A673 (cell line): ENCODE results near the gene ZFR. TPM values are rescaled to one million over a fixed set of nuclear protein-coding genes. Genes with fewer than 3 reads are reported as not detected.
A peak's percentile ranks its signal among the peaks of the same experiment; 100 is the strongest.

ENCODE experiments used
- BruUV-seq: library from RNA; stranded (reverse); fragments of 400-500 nt; replicated peaks from 2 replicates; lab custom pipeline; 2021; lab: Mats Ljungman, UMichigan
- CTCF ChIA-PET: fragments of 300-600 bp; sonication (Branson Sonifier 250); formaldehyde crosslinking; loops from one replicate; lab custom pipeline; 2022; ENCODE audit warnings: antibody characterized with exemption; lab: Charles Lee
- POLR2A ChIA-PET: fragments of 300-600 bp; sonication (Branson Sonifier 250); formaldehyde crosslinking; loops from one replicate; lab custom pipeline; 2022; ENCODE audit warnings: antibody characterized with exemption; ENCODE audit not compliant: low non-redundant PET; lab: Charles Lee
- DNase-seq: peaks from one replicate; pipeline ENCODE4 v3.0.0-alpha.2; 2015; ENCODE audit warnings: low spot score
- H3K27ac ChIP-seq: fragments of 200-600 bp; sonication (generic); 2 replicates; pipeline ENCODE4 v1.5.1; 2016; ENCODE audit warnings: mixed run types, low read depth, mild to moderate bottlenecking, mixed read lengths, antibody characterized with exemption, low read length; ENCODE audit not compliant: poor library complexity, severe bottlenecking
- H3K27me3 ChIP-seq: fragments of 200-600 bp; sonication (generic); replicated peaks from 2 replicates; pipeline ENCODE4 v1.6.1; 2017; ENCODE audit warnings: mixed run types, low read depth, mild to moderate bottlenecking, mixed read lengths, antibody characterized with exemption, low read length; ENCODE audit not compliant: insufficient read depth, poor library complexity
- H3K36me3 ChIP-seq: fragments of 200-600 bp; sonication (generic); 2 replicates; pipeline ENCODE4 v1.6.1; 2016; ENCODE audit warnings: mixed run types, mild to moderate bottlenecking, mixed read lengths, antibody characterized with exemption, low read length; ENCODE audit not compliant: insufficient read depth, poor library complexity, severe bottlenecking
- H3K4me1 ChIP-seq: fragments of 200-600 bp; sonication (generic); 2 replicates; pipeline ENCODE4 v1.6.1; 2017; ENCODE audit warnings: mixed run types, mild to moderate bottlenecking, mixed read lengths, antibody characterized with exemption, low read length; ENCODE audit not compliant: insufficient read depth, poor library complexity, severe bottlenecking
- H3K4me3 ChIP-seq: fragments of 200-600 bp; sonication (generic); 2 replicates; pipeline ENCODE4 v1.5.1; 2016; ENCODE audit warnings: low read depth, mixed run types, mild to moderate bottlenecking, mixed read lengths, low read length; ENCODE audit not compliant: poor library complexity, severe bottlenecking
- H3K9me3 ChIP-seq: fragments of 200-600 bp; sonication (generic); 2 replicates; pipeline ENCODE4 v1.6.1; 2016; ENCODE audit warnings: mixed run types, low read depth, mild to moderate bottlenecking, mixed read lengths, antibody characterized with exemption, low read length; ENCODE audit not compliant: poor library complexity, severe bottlenecking
- EZH2 ChIP-seq: fragments of 200-600 bp; sonication (generic); IDR thresholded peaks from 2 replicates; pipeline ENCODE4 v1.6.1; 2017; ENCODE audit warnings: borderline replicate concordance, low read depth, mild to moderate bottlenecking, mixed read lengths, antibody characterized with exemption, low read length; ENCODE audit not compliant: poor library complexity, severe bottlenecking
- intact Hi-C: fragments of 100-400 bp; cut with micrococcal nuclease; formaldehyde crosslinking; loops from one replicate; pipeline ENCODE4 v1.10.0; 2022; ENCODE audit not compliant: unreplicated experiment
- microRNA-seq: library from miRNA; unstranded; fragments of <30 nt; microRNA quantifications from one replicate; pipeline ENCODE4 v1.2.0, GENCODE V29; 2021
- total RNA-seq: library from RNA; stranded (reverse); gene quantifications from 2 replicates; pipeline ENCODE4 v1.2.3, GENCODE V29; 2021
- TF ChIP-seq, protein P1 (sequence below): fragments of 300-800, 200-600 bp; sonication (generic); conservative IDR thresholded peaks from 2 replicates; pipeline ENCODE4 v1.5.1; 2017; ENCODE audit warnings: low read depth, mild to moderate bottlenecking, antibody characterized with exemption, low read length, moderate library complexity, mixed read lengths

Gene ZFR
- total RNA-seq, 1 experiment from 2014 or later = 110 TPM

DNA sequence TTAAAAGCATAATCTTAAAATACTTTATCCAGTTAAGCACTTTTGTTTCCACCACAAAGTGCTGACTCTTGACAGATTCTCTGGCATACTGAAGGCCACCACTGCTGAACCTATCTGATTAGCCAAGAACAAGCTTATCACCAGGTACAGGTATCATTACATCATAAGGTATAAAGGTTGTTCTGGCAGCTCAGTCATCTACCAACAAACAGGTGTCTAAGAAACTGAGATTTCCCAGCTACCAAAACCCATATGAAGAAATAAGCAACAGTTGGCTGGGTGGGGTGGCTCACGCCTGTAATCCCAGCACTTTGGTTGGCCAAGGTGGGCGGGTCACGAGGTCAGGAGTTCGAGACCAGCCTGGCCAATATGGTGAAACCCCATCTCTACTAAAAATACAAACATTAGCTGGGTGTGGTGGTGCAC, 136.8 kb downstream of the ZFR start:
- Histone ChIP-seq H3K9me3 (no peaks in the 10 kb centered on the region), H3K27ac (no peak overlapping the region), H3K4me1 (peaks cover 15% of the 10 kb centered on the region), H3K36me3 (no peaks in the 10 kb centered on the region), H3K4me3 (no peak overlapping the region), H3K27me3 (no peaks in the 10 kb centered on the region)
- ChIA-PET POLR2A (no interaction called here), CTCF (no interaction called here)
- no TSS peak for BruUV-seq
- no peak for TF ChIP-seq EZH2
- TF ChIP-seq, protein P1, sequence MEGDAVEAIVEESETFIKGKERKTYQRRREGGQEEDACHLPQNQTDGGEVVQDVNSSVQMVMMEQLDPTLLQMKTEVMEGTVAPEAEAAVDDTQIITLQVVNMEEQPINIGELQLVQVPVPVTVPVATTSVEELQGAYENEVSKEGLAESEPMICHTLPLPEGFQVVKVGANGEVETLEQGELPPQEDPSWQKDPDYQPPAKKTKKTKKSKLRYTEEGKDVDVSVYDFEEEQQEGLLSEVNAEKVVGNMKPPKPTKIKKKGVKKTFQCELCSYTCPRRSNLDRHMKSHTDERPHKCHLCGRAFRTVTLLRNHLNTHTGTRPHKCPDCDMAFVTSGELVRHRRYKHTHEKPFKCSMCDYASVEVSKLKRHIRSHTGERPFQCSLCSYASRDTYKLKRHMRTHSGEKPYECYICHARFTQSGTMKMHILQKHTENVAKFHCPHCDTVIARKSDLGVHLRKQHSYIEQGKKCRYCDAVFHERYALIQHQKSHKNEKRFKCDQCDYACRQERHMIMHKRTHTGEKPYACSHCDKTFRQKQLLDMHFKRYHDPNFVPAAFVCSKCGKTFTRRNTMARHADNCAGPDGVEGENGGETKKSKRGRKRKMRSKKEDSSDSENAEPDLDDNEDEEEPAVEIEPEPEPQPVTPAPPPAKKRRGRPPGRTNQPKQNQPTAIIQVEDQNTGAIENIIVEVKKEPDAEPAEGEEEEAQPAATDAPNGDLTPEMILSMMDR = no peak
- intact Hi-C loops = no loop called here
- DNase-seq = no peak

- no peak overlapping the region for H3K27ac ChIP-seq
- peaks cover 5% of the 10 kb centered on the region for H3K4me1 ChIP-seq
- no peak for TF ChIP-seq EZH2
- TF ChIP-seq, protein P1 = no peak
- H3K9me3 ChIP-seq = no peaks in the 10 kb centered on the region
- H3K36me3 ChIP-seq = no peaks in the 10 kb centered on the region
- H3K27me3 ChIP-seq = no peaks in the 10 kb centered on the region
- H3K4me3 ChIP-seq = no peak overlapping the region
- ChIA-PET CTCF (no interaction called here), POLR2A (no interaction called here)
- intact Hi-C loops = no loop called here
- no TSS peak for BruUV-seq
- DNase-seq = no peak
Observed at GRCh38 chr5:32304622-32305021, 139.9 kb downstream of the ZFR start.

Small RNA genes within 50 kb of the gene (microRNA-seq; reads per million reads assigned to microRNA genes)
- gene MIR579 = 52.9 reads per million, percentile 57 among the genes with 10 or more reads in this experiment

Other genes starting within 250 kb of the ZFR start
- gene MTMR12, start 131.8 kb downstream of the ZFR start, total RNA-seq = 31.6 and 35.8 TPM in 2 replicates
- 324 and 331 TPM in 2 replicates for gene SUB1, start 140.8 kb upstream of the ZFR start, total RNA-seq